ENCODE results near the gene CCNL1.
"Not testable (repeated sequence)": the region's sequence is repeated elsewhere in the genome, so short reads cannot be mapped to it uniquely, and the experiment has no call there.

CCNL1 gene

GRCh38 chr3:157170861-157171260, 10.9 kb upstream of the CCNL1 start:
- DNase-seq (ENCODE audit: low spot score), result no peak

DNA sequence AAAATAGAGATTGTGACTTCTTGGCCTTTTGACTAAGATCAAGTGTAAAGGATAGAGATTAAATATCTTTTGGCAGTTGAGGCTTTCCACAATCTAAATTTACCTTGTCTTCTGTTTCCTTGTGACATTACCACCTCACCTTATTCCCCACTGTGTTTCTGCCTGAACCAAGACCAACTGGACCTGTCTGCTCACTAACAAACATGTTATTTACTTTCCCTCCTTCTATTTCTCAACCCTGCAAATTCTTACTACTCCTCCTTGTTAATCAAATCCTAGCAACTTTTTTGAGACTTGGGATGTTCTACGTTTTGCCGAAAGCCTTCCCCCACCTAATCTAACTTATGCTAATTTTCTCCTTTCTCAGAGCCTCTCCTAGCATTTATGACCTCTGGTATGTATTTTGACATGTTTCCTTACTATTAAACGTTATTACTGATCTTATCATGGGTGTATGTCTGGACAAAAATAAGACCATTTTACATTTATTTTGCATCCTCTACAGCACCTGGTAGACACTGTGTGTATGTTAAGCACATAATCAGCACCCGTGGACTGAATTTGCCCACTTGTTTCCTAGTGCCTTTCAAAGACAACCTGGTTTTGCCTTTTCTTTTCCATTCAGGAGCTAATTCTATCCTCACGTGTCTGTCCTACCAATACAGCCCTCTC, 7.6 kb upstream of the CCNL1 start:
- no peak for DNase-seq (ENCODE audit: low spot score)

GRCh38 chr3:157166561-157166960, 6.6 kb upstream of the CCNL1 start:
- DNase-seq (ENCODE audit: low spot score), result no peak

DNA sequence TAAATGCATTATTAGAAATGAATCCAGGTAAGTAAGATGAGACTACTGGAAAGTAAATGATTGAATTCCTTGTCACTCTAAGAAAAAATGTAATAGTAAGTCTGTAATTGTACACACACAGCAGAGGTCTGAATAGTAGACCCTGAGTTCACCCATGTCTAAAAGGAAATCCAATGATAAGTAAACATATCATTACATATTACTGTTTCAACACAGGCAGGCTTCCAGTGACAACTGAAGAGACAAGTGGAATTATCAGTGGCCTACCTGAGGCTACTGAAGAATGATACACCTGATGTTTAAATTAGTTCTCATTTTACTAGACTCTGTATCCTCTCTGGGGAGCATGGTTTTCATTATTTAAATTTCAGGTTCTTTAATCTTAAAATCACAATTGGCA, 6.2 kb upstream of the CCNL1 start:
- DNase-seq (ENCODE audit: low spot score), result no peak

DNA sequence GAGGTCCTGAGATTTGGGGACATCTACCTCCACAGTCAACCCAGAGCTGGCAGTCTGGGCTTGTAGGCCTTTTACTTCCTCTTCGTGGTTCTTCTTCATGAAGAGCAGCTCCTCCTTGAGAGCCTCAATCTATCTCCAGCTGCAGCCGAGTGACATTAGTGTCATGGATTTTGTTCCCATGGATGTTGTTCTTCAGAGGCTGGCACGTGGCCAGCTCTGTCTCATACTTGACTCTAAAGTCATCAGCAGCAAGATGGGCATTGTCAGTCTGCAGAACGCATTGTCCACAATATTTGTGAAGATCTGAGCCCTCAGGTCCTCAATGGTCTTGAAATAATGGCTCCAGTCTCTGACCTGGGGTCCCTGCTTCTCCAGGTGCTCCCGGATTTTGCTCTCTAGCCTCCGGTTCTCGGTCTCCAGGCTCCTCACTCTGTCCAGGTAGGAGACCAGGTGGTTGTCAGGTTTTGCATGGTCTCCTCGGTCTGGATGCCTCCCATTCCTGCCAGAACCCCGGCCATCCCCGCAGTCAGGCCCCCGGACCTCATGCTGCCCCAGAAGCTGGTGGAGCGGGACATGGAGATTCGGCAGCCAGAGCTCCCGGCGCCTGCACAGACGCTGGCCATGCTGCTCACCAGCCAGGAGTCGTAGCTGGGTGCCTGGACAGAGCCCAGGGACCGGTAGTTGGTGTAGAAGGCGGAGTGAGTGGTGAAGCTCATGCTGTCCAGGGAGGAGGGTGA, 3.4 kb upstream of the CCNL1 start:
- no peak for DNase-seq (ENCODE audit: low spot score)

DNA sequence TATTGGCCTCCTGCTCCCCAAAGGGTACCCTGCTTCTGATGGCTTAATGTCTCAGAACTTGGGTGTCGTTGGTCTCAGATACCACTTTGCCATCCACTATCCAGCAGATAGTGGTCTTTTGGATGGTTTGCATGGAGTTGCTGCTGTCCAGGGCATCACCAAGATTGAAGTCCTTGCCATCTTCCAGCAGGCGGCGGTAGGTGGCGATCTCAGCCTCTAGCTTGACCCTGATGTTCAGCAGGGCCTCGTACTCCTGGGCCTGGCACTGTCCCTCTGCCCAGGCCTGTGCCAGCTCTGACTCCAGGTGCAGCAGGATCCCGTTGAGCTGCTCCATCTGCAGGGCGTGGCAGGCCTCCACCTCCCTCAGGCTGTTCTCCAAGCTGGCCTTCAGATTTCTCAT, 2.7 kb upstream of the CCNL1 start:
- not testable (repeated sequence) for DNase-seq (ENCODE audit: low spot score)

DNA sequence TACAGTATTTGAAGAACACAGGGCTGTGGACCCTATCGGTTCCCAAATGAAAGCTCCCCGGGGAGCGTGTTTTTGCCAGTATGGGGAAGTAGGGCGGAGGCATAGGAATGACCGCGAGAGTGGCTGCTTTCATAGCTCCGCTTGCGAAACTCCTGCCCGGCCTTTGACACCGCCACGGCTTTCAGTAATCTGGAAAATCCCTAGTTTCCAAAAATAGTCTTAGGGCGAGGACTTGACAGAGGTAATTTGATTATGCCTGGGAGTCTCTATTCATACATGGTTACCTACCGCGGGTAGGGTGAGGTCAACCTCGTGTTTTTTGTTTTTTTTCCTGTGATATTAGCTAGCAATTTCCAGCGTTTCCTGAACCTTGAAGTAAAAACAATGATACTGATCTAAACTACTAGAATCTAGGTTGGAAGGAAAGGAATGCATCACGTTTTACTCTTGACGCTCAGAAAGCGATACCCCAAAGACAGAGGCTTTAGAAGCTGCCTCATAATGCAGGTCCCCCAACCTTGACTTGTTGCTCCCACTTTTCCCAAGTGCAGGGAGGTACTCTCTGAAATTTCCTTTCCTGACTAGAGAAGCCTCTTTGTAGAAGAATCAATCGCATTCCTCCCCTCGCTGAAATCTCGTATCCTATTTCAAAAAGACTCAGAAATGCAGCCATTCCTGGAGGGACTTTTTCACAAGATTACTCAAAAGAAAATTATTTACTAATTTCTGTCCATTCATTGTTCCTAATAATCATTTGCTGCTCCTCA, 894 bp upstream of the CCNL1 start:
- peak; percentile 86 for DNase-seq (ENCODE audit: low spot score)

DNA sequence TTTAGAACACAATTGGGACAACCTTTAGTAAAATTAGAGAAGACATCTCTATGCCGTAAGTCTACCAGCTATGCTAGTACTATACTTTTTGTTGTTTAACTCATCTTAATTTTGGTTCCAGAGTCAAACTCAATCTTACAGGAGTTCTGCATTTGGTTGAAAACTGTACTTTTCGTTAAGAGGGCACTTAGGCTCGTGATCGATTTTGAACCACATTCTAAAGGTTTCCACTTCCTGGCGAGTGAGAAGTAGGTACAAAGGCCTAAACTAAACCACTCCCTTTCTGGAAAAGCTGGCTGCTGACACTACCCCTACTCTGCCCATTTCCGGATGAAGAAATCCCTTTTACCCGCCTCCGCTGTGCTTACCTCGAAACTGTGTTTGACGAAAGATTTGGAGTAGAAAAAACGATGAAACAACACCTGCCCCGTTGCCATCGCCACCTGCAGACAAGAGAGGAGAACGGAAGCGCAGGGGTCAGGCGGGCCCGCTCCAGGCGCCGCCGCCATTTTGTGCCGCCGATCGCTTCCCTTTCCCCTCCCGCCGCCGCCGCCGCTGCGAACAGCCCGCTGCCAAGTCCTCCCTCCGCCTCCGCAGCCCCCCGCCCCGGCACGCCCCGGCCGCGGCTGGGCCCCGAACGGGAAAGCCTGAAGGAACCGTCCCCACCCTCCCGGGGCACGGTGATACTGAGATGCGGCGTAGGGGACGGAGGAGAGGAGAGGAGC, 748 bp downstream of the CCNL1 start:
- DNase-seq (ENCODE audit: low spot score), result no peak

DNA sequence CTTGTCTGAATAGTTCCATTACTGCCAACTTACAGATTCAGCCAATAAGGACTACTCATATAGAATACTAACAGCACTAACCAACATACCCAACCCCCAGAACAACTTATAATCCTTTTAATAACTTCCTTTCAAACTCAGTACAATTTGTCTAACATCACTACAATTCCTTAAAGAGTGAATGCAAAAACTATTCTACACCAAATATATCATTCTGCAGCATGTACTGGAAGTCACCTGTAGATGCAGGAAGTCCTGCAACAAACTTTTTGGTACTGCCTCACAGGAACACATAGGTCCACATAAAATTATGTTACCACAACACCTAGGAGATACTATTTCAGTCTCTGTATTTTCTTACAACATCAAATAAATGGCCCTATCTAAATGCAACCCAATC, 2.1 kb downstream of the CCNL1 start:
- no peak for DNase-seq (ENCODE audit: low spot score)

DNA sequence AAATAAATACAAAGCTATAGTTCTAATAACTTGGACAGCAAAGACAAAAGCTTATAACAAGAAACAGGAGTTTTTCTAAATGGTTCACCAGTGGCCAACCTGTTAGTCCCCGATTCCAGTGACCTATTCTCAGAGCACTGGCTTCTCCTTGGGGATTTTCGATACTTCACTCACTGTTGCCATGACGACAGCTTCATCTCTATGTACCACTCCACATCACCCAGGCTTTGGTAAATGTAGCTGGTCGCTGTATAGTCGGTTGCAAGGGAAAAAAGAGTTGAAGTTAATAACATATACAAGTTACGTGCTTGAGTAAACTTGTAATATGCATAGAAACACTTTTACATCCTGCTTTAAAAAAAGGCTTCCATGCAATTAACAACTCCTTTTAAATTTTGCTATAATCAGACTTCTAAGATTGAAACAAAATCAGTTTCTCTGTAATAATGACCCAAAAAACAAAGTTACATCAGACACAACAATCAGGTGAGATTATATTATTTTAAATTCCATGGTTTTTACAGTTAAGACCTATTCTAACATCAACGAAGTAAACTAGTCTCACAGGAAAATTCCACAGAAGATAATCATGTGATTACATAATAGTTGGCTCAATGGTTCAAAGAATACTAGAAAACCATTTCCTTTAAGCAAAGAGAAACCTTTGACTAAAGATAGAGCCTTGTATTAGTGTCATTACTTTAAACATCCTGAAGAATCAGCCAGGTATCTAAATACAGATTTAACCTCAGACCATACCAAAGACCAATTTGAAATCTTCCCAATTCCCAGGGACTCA, 2.9 kb downstream of the CCNL1 start:
- DNase-seq (ENCODE audit: low spot score), result no peak

DNA sequence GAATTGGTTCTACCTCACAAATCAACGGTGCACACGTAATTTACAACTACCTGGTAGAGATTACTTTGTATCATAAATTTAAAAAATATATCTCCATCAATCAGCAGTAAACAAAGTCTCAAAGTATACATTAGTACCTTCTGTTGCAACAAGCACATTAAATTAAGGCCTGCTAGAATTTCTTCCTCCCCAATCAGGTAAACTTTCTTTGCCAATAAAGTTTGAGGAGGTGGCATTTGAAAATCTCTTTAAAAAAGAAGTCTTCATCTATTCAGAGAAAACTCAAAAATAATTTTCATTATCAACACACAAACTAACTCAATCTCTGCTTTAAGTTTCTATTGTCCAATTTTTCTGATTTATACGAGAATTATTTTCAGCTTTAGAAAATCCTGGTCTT, 4.4 kb downstream of the CCNL1 start:
- no peak for DNase-seq (ENCODE audit: low spot score)

DNA sequence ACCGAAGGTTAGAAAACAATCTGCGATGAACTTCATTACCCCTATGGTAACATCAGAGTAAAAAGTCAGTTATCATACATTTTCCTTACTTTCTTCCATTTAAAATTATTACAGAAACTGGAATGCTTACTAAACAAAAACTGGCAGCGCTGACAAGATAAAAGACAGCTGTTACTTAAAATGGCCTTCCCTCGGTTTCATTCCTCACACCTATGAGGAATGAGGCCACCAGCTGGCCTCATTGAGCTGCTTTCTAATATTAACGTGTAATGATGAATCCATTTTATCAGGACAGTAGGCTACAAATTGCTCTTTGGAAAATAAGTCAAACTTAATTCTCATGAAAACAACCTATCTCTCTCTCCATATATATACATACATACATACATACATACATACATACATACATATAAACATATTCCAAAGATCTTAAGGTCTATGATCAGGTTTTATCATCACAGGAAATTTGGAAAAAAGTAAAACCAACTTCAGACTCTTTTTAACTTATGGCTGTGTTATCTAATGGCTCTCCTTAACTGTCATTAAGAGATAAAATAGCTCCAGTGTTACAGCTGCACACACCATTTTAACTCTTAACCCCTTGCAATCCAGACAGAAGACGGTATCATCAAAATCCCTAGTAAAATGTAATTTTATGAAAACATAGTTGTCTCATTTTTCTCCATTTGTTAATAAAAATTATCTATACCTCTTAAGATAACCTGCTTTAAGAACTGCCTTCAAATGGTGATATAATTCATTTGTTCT, 5.2 kb downstream of the CCNL1 start:
- DNase-seq (ENCODE audit: low spot score), result no peak

GRCh38 chr3:157152930-157153329, 7.0 kb downstream of the CCNL1 start:
- no peak for DNase-seq (ENCODE audit: low spot score)

GRCh38 chr3:157152438-157152837, 7.5 kb downstream of the CCNL1 start:
- DNase-seq (ENCODE audit: low spot score), result no peak

DNA sequence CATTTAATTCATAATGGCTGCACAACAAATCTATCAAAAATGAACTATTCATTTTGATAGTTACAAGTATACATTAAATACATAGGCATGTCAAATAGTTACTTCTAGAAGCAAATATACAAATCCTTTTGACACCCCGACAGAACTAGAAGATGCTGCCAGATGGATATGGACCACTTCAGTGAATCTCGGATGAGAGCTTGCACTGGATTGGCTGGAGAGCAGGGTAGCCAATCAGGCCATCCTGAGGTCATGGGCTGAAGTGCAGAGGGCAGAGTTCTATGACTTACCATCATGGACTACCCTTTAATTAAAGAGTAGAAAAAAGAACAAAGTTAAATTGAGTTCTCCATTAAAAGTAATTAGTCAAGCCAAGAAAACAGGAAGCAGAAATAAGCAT, 8.3 kb downstream of the CCNL1 start:
- no peak for DNase-seq (ENCODE audit: low spot score)

GRCh38 chr3:157151151-157151550, 8.8 kb downstream of the CCNL1 start:
- no peak for DNase-seq (ENCODE audit: low spot score)

DNA sequence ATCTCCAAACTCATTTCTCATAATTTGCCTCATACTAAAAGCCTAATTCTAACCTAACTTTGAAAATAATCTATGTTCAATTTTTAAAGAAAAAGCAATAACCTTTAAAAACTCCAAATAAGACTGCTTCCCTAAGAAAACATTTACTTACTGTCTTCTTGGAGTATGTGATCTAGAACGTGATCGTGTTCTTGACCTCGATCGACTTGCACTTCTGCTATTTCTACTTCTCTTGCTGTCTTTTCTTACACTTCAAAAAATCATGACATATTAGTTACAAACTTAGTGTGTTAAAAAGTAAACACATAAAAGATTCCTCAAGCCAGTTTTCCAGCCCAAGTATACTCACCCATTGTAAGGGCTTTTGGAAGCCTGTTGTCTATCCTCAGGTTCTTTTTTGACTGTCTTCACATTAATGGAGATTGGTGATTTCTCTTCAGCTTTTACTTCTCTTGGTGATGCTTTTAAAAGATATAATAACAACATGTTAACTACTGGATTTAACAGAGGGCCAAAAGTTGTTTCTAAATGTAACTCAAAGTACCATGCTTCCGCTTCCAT, 10.7 kb downstream of the CCNL1 start:
- DNase-seq (ENCODE audit: low spot score), result no peak

DNA sequence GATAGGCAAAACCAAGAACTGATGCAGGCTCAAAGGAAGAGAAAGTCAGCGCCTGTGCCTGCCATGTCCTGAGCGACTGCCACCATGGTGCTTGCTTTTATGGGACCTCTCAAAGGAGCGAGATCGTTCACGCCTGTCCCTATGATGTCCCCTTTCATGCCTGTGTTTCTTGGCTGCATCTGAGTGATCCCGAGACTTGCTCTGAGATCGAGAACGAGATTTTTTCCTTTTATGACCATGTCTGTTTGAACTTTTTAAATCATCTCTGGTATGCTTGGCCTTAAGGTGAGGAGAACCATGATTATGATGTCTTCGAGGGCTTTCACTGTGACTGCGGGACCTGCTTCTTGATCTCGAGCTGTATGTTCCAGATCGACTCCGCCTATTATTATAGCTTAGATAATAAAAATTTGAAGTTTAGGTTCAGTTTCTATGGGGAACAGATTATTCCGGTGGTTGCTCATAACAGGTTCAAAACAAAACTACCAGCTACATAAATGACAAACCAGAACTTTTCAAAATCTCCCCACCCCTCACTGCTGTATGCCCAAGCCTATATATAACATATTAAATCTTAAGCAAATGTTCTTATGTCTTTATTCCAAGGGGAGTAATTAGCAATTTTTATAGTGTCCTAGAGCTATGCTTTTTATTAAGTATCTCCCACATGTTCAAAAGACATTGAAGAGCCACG, 11.6 kb downstream of the CCNL1 start:
- no peak for DNase-seq (ENCODE audit: low spot score)

GRCh38 chr3:157147099-157147803, 12.7 kb downstream of the CCNL1 start:
- no peak for DNase-seq (ENCODE audit: low spot score)
